Neural cell (in vitro differentiated cells): ENCODE measurements around the gene NGF. TPM values are rescaled to one million over a fixed set of nuclear protein-coding genes. Genes with fewer than 3 reads are reported as not detected.

Experiments used
- H2AFZ ChIP-seq: fragments of 200-600, 300-800 bp; sonication (generic), shearing (Covaris generic); 2 replicates; pipeline ENCODE4 v1.6.0; 2014; ENCODE audit warnings: low read depth, mild to moderate bottlenecking, antibody characterized with exemption, low read length, moderate library complexity
- H3F3A ChIP-seq: fragments of 200-600 bp; shearing (Covaris generic); 2 replicates; pipeline ENCODE4 v1.6.1; 2016; ENCODE audit warnings: mild to moderate bottlenecking, moderate library complexity, mixed read lengths, antibody characterized with exemption, low read length; ENCODE audit not compliant: insufficient read depth, poor library complexity, severe bottlenecking
- H3K27ac ChIP-seq: fragments of 200-600, 300-800 bp; sonication (generic), shearing (Covaris generic); 2 replicates; pipeline ENCODE4 v1.5.1; 2014; ENCODE audit warnings: mild to moderate bottlenecking, low read length, moderate library complexity
- H3K27me3 ChIP-seq: fragments of 300-800, 200-600 bp; sonication (generic), shearing (Covaris generic); 2 replicates; pipeline ENCODE4 v1.6.0; 2014; ENCODE audit warnings: mild to moderate bottlenecking, low read depth, low read length, moderate library complexity; ENCODE audit not compliant: insufficient read depth
- H3K36me3 ChIP-seq: fragments of 300-800, 200-600 bp; sonication (generic), shearing (Covaris generic); 2 replicates; pipeline ENCODE4 v1.5.1; 2014; ENCODE audit warnings: mild to moderate bottlenecking, antibody characterized with exemption, low read length, moderate library complexity; ENCODE audit not compliant: insufficient read depth
- H3K4me2 ChIP-seq: fragments of 300-800, 200-600 bp; sonication (generic), shearing (Covaris generic); 2 replicates; pipeline ENCODE4 v1.6.0; 2014; ENCODE audit warnings: mild to moderate bottlenecking, low read length
- H3K4me3 ChIP-seq: fragments of 300-800, 200-600 bp; sonication (generic), shearing (Covaris generic); 2 replicates; pipeline ENCODE4 v1.5.1; 2014; ENCODE audit warnings: mild to moderate bottlenecking, low read length, moderate library complexity
- H3K79me2 ChIP-seq: fragments of 200-600 bp; shearing (Covaris generic); replicated peaks from 2 replicates; pipeline ENCODE4 v1.6.0; 2014; ENCODE audit warnings: mild to moderate bottlenecking, low read length, moderate library complexity; ENCODE audit not compliant: insufficient read depth
- H3K9ac ChIP-seq: fragments of 300-800, 200-600 bp; sonication (generic), shearing (Covaris generic); 2 replicates; pipeline ENCODE4 v1.6.1; 2016; ENCODE audit warnings: mild to moderate bottlenecking, low read length, mixed read lengths
- H3K9me2 ChIP-seq: fragments of 200-600 bp; shearing (Covaris generic); 2 replicates; pipeline ENCODE4 v1.6.1; 2016; ENCODE audit warnings: mild to moderate bottlenecking, low read length, mixed read lengths; ENCODE audit not compliant: insufficient read depth
- H3K9me3 ChIP-seq: fragments of 200-600, 300-800 bp; sonication (generic), shearing (Covaris generic); 2 replicates; pipeline ENCODE4 v1.6.1; 2016; ENCODE audit warnings: mild to moderate bottlenecking, mixed run types, low read length, moderate library complexity, mixed read lengths
- H4K20me1 ChIP-seq: fragments of 200-600 bp; shearing (Covaris generic); 2 replicates; pipeline ENCODE4 v1.6.1; 2016; ENCODE audit warnings: mild to moderate bottlenecking, mixed run types; ENCODE audit not compliant: insufficient read depth
- CTCF ChIP-seq: fragments of 450-650 bp; IDR thresholded peaks from 2 replicates; pipeline ENCODE4 v1.5.1; 2014; ENCODE audit warnings: antibody characterized with exemption, mild to moderate bottlenecking, moderate library complexity; ENCODE audit not compliant: poor library complexity, severe bottlenecking
- EP300 ChIP-seq: fragments of 450-650 bp; conservative IDR thresholded peaks from 2 replicates; pipeline ENCODE4 v1.6.1; 2014; ENCODE audit warnings: antibody characterized with exemption, mild to moderate bottlenecking, moderate library complexity; ENCODE audit not compliant: poor library complexity, severe bottlenecking
- EZH2 ChIP-seq: fragments of 200-600, 300-800 bp; shearing (Covaris generic), sonication (generic); IDR thresholded peaks from 2 replicates; pipeline ENCODE4 v1.6.1; 2014; ENCODE audit warnings: antibody characterized with exemption, low read length, borderline replicate concordance, mild to moderate bottlenecking; ENCODE audit not compliant: insufficient read depth, poor library complexity, severe bottlenecking
- MXI1 ChIP-seq: fragments of 450-650 bp; conservative IDR thresholded peaks from 2 replicates; pipeline ENCODE4 v1.6.1; 2014; ENCODE audit warnings: antibody characterized with exemption, mild to moderate bottlenecking; ENCODE audit not compliant: poor library complexity, severe bottlenecking
- POLR2AphosphoS5 ChIP-seq: IDR thresholded peaks from 2 replicates; pipeline ENCODE4 v1.6.1; 2012
- RAD21 ChIP-seq: fragments of 450-650 bp; conservative IDR thresholded peaks from 2 replicates; pipeline ENCODE4 v1.6.1; 2014; ENCODE audit warnings: antibody characterized with exemption, mild to moderate bottlenecking, moderate library complexity
- REST ChIP-seq: IDR thresholded peaks from 2 replicates; pipeline ENCODE4 v1.6.1; 2012; ENCODE audit warnings: borderline replicate concordance
- SMC3 ChIP-seq: fragments of 450-650 bp; conservative IDR thresholded peaks from 2 replicates; pipeline ENCODE4 v1.6.1; 2014; ENCODE audit warnings: antibody characterized with exemption, mild to moderate bottlenecking, moderate library complexity; ENCODE audit not compliant: poor library complexity
- TAF1 ChIP-seq: IDR thresholded peaks from 2 replicates; pipeline ENCODE4 v1.6.1; 2012; ENCODE audit warnings: low read depth
- polyA plus RNA-seq: library from polyadenylated mRNA; depleted of rRNA; stranded (reverse); fragments of >200 nt; gene quantifications from 2 replicates; pipeline ENCODE4 v1.2.3, GENCODE V29; 2014

NGF gene
- polyA plus RNA-seq, 1 donor from 2014 or later = not detected

GRCh38 chr1:115341948-115342347 is 3.9 kb upstream of the NGF start:
- no peak overlapping the region for H3K9ac ChIP-seq
- peaks cover 25% of the 10 kb centered on the region for H3K27me3 ChIP-seq
- H3K9me3 ChIP-seq = no peaks in the 10 kb centered on the region
- no peaks in the 10 kb centered on the region for H3K36me3 ChIP-seq
- no peak overlapping the region for H3K4me2 ChIP-seq
- H3K79me2 ChIP-seq = no peaks in the 10 kb centered on the region
- H4K20me1 ChIP-seq = no peaks in the 10 kb centered on the region
- H3F3A ChIP-seq = no peaks in the 10 kb centered on the region
- no peak overlapping the region for H3K27ac ChIP-seq
- no peaks in the 10 kb centered on the region for H3K9me2 ChIP-seq
- no peak for TF ChIP-seq EZH2
- TF ChIP-seq POLR2AphosphoS5 = no peak
- TF ChIP-seq RAD21 = no peak
- TF ChIP-seq MXI1 = no peak
- TF ChIP-seq TAF1 = no peak
- no peak for TF ChIP-seq SMC3
- TF ChIP-seq EP300 = no peak
- TF ChIP-seq REST = no peak
- TF ChIP-seq CTCF = no peak
- no peak overlapping the region for H2AFZ ChIP-seq
- no peak overlapping the region for H3K4me3 ChIP-seq

GRCh38 chr1:115340879-115341278 is 2.8 kb upstream of the NGF start:
- no peaks in the 10 kb centered on the region for H3K36me3 ChIP-seq
- H3K4me3 ChIP-seq = no peak overlapping the region
- peaks cover 34% of the 10 kb centered on the region for H3K27me3 ChIP-seq
- H3K4me2 ChIP-seq = no peak overlapping the region
- H3K27ac ChIP-seq = no peak overlapping the region
- H3K9me2 ChIP-seq = no peaks in the 10 kb centered on the region
- H3K79me2 ChIP-seq = no peaks in the 10 kb centered on the region
- no peak for TF ChIP-seq EP300
- peak; percentile 31 for TF ChIP-seq POLR2AphosphoS5
- no peak overlapping the region for H3K9ac ChIP-seq
- H3K9me3 ChIP-seq = no peaks in the 10 kb centered on the region
- H2AFZ ChIP-seq = no peak overlapping the region
- H4K20me1 ChIP-seq = no peaks in the 10 kb centered on the region
- no peaks in the 10 kb centered on the region for H3F3A ChIP-seq

GRCh38 chr1:115338457-115338820 is 390 bp upstream of the NGF start:
- no peaks in the 10 kb centered on the region for H3F3A ChIP-seq
- H4K20me1 ChIP-seq = no peaks in the 10 kb centered on the region
- peak overlapping the region; percentile 73 for H3K4me3 ChIP-seq
- H3K9me2 ChIP-seq = no peaks in the 10 kb centered on the region
- TF ChIP-seq EP300 = no peak
- no peak for TF ChIP-seq RAD21
- TF ChIP-seq CTCF = no peak
- TF ChIP-seq TAF1 = no peak
- TF ChIP-seq MXI1 = no peak
- no peak for TF ChIP-seq REST
- H3K36me3 ChIP-seq = no peaks in the 10 kb centered on the region
- no peak overlapping the region for H3K9ac ChIP-seq
- H3K4me2 ChIP-seq = no peak overlapping the region
- no peaks in the 10 kb centered on the region for H3K79me2 ChIP-seq
- H3K27ac ChIP-seq = no peak overlapping the region
- H2AFZ ChIP-seq = no peak overlapping the region
- H3K27me3 ChIP-seq = peaks cover 38% of the 10 kb centered on the region
- no peaks in the 10 kb centered on the region for H3K9me3 ChIP-seq
